HCT116 (cell line): ENCODE data around the gene SH3GL3. TPM values are rescaled to one million over a fixed set of nuclear protein-coding genes. Genes with fewer than 3 reads are reported as not detected.

ENCODE experiments used
- ATAC-seq: fragments of 200-7000 bp; cut with Tn5 transposase; 2 replicates; pipeline ENCODE4 v1.9.1; 2020; ENCODE audit warnings: mild to moderate bottlenecking, moderate library complexity
- BruUV-seq: library from RNA; stranded (reverse); fragments of 400-500 nt; replicated peaks from 2 replicates; lab custom pipeline; 2021; lab: Mats Ljungman, UMichigan
- CTCF ChIA-PET: fragments of 300-600 bp; sonication (Branson Sonifier 250); formaldehyde crosslinking; loops from one replicate; lab custom pipeline; 2021; ENCODE audit warnings: antibody characterized with exemption; lab: Charles Lee
- POLR2A ChIA-PET: fragments of 300-600, 350-600 bp; sonication (Branson Sonifier 250); formaldehyde crosslinking; loops from one replicate; lab custom pipeline; 2021; ENCODE audit warnings: antibody characterized with exemption; lab: Charles Lee
- RAD21 ChIA-PET, 2 experiments: fragments of 300-600 bp; sonication (Branson Sonifier 250); formaldehyde crosslinking; loops; one replicate each; lab custom pipeline; 2023; ENCODE audit warnings: low total read pairs in 2 of 2; ENCODE audit not compliant: uncharacterized antibody in 2 of 2, unreplicated experiment in 2 of 2, low non-redundant PET in 1 of 2; lab: Charles Lee
- DNase-seq: peaks from one replicate; pipeline ENCODE4 v3.0.0-alpha.2; 2010; ENCODE audit warnings: low read depth, low spot score
- H2AFZ ChIP-seq: fragments of 200-600 bp; shearing (Covaris generic), sonication (generic); 2 replicates; pipeline ENCODE4 v1.6.1; 2017; ENCODE audit warnings: low read depth, mixed run types, mixed read lengths, antibody characterized with exemption, low read length; ENCODE audit not compliant: poor library complexity, severe bottlenecking
- H3K27ac ChIP-seq: 2 replicates; pipeline ENCODE4 v1.5.1; 2012; ENCODE audit warnings: low read depth, low read length
- H3K27me3 ChIP-seq: fragments of 200-600 bp; sonication (generic); 2 replicates; pipeline ENCODE4 v1.6.1; 2016; ENCODE audit warnings: mixed run types, low read length, mixed read lengths; ENCODE audit not compliant: insufficient read depth
- H3K36me3 ChIP-seq, 2 experiments: fragments of 200-500 bp in 1 of 2; fragments of 200-600 bp in 1 of 2; sonication (Bioruptor generic) in 1 of 2; sonication (generic) in 1 of 2; 2 replicates each; pipeline versions ENCODE4 v1.5.1 to v1.6.1; 2014 to 2016; ENCODE audit warnings: low read length in 2 of 2, inconsistent platforms in 1 of 2, mixed read lengths in 1 of 2, mixed run types in 1 of 2; ENCODE audit not compliant: insufficient read depth in 2 of 2, control insufficient read depth in 1 of 2
- H3K4me1 ChIP-seq, 2 experiments: fragments of 200-600 bp in 1 of 2; sonication (generic) in 1 of 2; 2 replicates each; pipeline versions ENCODE4 v1.5.1 to v1.6.1; 2012 to 2017; ENCODE audit warnings: low read length in 2 of 2, inconsistent platforms in 1 of 2, mild to moderate bottlenecking in 1 of 2, mixed read lengths in 1 of 2, mixed run types in 1 of 2, moderate library complexity in 1 of 2; ENCODE audit not compliant: insufficient read depth in 2 of 2, control insufficient read depth in 1 of 2
- H3K4me2 ChIP-seq: fragments of 200-600 bp; sonication (generic); 2 replicates; pipeline ENCODE4 v1.6.1; 2017; ENCODE audit warnings: mixed run types, low read length, mixed read lengths
- H3K4me3 ChIP-seq, 2 experiments: fragments of 200-600 bp in 1 of 2; sonication (generic) in 1 of 2; replicated peaks in 1 of 2; 2 replicates each; pipeline ENCODE4 v1.5.1; 2011 to 2016; ENCODE audit warnings: low read length in 2 of 2, control low read depth in 1 of 2, low read depth in 1 of 2, mild to moderate bottlenecking in 1 of 2, mixed read lengths in 1 of 2, mixed run types in 1 of 2
- H3K79me2 ChIP-seq: fragments of 200-600 bp; sonication (generic); 2 replicates; pipeline ENCODE4 v1.6.1; 2017; ENCODE audit warnings: mild to moderate bottlenecking, mixed run types, low read length, moderate library complexity, mixed read lengths; ENCODE audit not compliant: insufficient read depth
- H3K9ac ChIP-seq: fragments of 200-600 bp; sonication (generic); 2 replicates; pipeline ENCODE4 v1.6.1; 2016; ENCODE audit warnings: low read length, mixed read lengths
- H3K9me2 ChIP-seq: fragments of 200-600 bp; sonication (generic), shearing (Covaris generic); 2 replicates; pipeline ENCODE4 v1.6.1; 2017; ENCODE audit warnings: mixed run types, mild to moderate bottlenecking, moderate library complexity; ENCODE audit not compliant: insufficient read depth
- H3K9me3 ChIP-seq, 2 experiments: fragments of 200-500 bp in 1 of 2; fragments of 200-600 bp in 1 of 2; sonication (Bioruptor generic) in 1 of 2; sonication (generic) in 1 of 2; 2 replicates each; pipeline ENCODE4 v1.6.1; 2014 to 2017; ENCODE audit warnings: low read length in 2 of 2, mixed read lengths in 2 of 2, inconsistent platforms in 1 of 2, low read depth in 1 of 2, mild to moderate bottlenecking in 1 of 2, mixed run types in 1 of 2, moderate library complexity in 1 of 2; ENCODE audit not compliant: control insufficient read depth in 1 of 2, insufficient read depth in 1 of 2
- H4K20me1 ChIP-seq: fragments of 200-600 bp; sonication (generic), shearing (Covaris generic); 2 replicates; pipeline ENCODE4 v1.6.1; 2017; ENCODE audit warnings: mixed run types, mild to moderate bottlenecking, moderate library complexity; ENCODE audit not compliant: insufficient read depth
- EGR1 ChIP-seq: IDR thresholded peaks from 2 replicates; pipeline ENCODE4 v1.6.1; 2012; ENCODE audit warnings: low read depth
- EZH2 ChIP-seq: fragments of 200-600 bp; sonication (generic); IDR thresholded peaks from 2 replicates; pipeline ENCODE4 v1.6.1; 2017; ENCODE audit warnings: antibody characterized with exemption, mixed run types
- FOSL1 ChIP-seq: IDR thresholded peaks from 2 replicates; pipeline ENCODE4 v1.6.1; 2012; ENCODE audit warnings: low read depth
- POLR2A ChIP-seq: IDR thresholded peaks from 2 replicates; pipeline ENCODE4 v1.7.0; 2011; ENCODE audit warnings: borderline replicate concordance; ENCODE audit not compliant: insufficient read depth, insufficient read length; ENCODE audit errors: extremely low read depth
- POLR2AphosphoS5 ChIP-seq: IDR thresholded peaks from 2 replicates; pipeline ENCODE4 v1.6.1; 2011; ENCODE audit warnings: mild to moderate bottlenecking, low read depth, low read length, moderate library complexity
- SIN3A ChIP-seq: IDR thresholded peaks from 2 replicates; pipeline ENCODE4 v1.6.1; 2012; ENCODE audit warnings: low read depth
- SP1 ChIP-seq: IDR thresholded peaks from 2 replicates; pipeline ENCODE4 v1.6.1; 2012; ENCODE audit warnings: low read depth
- SRF ChIP-seq: IDR thresholded peaks from 2 replicates; pipeline ENCODE4 v1.6.1; 2012; ENCODE audit warnings: low read depth
- TCF7L2 ChIP-seq: IDR thresholded peaks from 2 replicates; pipeline ENCODE4 v1.7.0; 2011; ENCODE audit warnings: borderline replicate concordance, inconsistent platforms; ENCODE audit not compliant: insufficient read depth, insufficient read length; ENCODE audit errors: extremely low read depth
- YY1 ChIP-seq: IDR thresholded peaks from 2 replicates; pipeline ENCODE4 v1.6.1; 2011; ENCODE audit warnings: low read length, low read depth, moderate library complexity, mild to moderate bottlenecking; ENCODE audit not compliant: insufficient replicate concordance; ENCODE audit errors: extremely low read depth
- intact Hi-C: fragments of 100-400 bp; cut with micrococcal nuclease; formaldehyde crosslinking; loops from 2 replicates; pipeline ENCODE4 v1.10.0; 2022
- total RNA-seq: library from RNA; stranded (reverse); gene quantifications from one replicate; pipeline ENCODE4 v1.2.1, GENCODE V29; 2021; ENCODE audit not compliant: unreplicated experiment
- TF ChIP-seq, protein P1 (sequence below): IDR thresholded peaks from 2 replicates; pipeline ENCODE4 v1.6.1; 2012
- TF ChIP-seq, protein P2 (sequence below): IDR thresholded peaks from 2 replicates; pipeline ENCODE4 v1.6.1; 2012; ENCODE audit warnings: low read depth

SH3GL3 gene
- total RNA-seq, 1 experiment from 2014 or later = 1.3 TPM

DNA sequence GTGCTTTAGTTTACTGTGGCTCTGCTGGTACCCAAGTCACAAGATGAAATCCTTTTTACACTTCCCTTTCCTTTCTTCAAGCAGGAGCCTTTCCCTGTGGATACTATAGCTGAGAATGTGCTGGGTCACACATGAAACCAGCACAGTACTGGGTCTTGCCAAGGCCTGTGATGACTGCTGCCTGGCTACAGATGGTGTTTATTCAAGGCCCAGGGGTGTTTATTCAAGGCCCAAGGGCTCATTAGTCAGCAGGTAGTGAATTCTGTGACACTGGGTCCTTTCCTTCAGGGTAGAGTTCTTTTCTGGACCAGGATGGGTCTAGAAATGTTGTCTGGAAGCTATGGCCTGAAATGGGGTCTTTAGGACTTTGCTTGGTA is 99.4 kb downstream of the SH3GL3 start:
- peaks cover 0 to 5% of the 10 kb centered on the region in 2 experiments; a peak in 1 of 4 replicates for H3K9me3 ChIP-seq

More for the DNA sequence above, 99.4 kb downstream of the SH3GL3 start:
- no peaks in the 10 kb centered on the region for H3K27me3 ChIP-seq
- H4K20me1 ChIP-seq = no peaks in the 10 kb centered on the region
- BruUV-seq = no TSS peak
- H3K36me3 ChIP-seq = no peaks in the 10 kb centered on the region
- DNase-seq = no peak
- no peaks in the 10 kb centered on the region for H3K79me2 ChIP-seq
- TF ChIP-seq EGR1 = no peak
- no peak for TF ChIP-seq SP1
- TF ChIP-seq, protein P1, sequence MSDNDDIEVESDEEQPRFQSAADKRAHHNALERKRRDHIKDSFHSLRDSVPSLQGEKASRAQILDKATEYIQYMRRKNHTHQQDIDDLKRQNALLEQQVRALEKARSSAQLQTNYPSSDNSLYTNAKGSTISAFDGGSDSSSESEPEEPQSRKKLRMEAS = no peak
- no peak for TF ChIP-seq EZH2
- TF ChIP-seq POLR2AphosphoS5 = no peak
- no peak for TF ChIP-seq FOSL1
- no peak for TF ChIP-seq SRF
- no peak for TF ChIP-seq SIN3A
- TF ChIP-seq, protein P2, sequence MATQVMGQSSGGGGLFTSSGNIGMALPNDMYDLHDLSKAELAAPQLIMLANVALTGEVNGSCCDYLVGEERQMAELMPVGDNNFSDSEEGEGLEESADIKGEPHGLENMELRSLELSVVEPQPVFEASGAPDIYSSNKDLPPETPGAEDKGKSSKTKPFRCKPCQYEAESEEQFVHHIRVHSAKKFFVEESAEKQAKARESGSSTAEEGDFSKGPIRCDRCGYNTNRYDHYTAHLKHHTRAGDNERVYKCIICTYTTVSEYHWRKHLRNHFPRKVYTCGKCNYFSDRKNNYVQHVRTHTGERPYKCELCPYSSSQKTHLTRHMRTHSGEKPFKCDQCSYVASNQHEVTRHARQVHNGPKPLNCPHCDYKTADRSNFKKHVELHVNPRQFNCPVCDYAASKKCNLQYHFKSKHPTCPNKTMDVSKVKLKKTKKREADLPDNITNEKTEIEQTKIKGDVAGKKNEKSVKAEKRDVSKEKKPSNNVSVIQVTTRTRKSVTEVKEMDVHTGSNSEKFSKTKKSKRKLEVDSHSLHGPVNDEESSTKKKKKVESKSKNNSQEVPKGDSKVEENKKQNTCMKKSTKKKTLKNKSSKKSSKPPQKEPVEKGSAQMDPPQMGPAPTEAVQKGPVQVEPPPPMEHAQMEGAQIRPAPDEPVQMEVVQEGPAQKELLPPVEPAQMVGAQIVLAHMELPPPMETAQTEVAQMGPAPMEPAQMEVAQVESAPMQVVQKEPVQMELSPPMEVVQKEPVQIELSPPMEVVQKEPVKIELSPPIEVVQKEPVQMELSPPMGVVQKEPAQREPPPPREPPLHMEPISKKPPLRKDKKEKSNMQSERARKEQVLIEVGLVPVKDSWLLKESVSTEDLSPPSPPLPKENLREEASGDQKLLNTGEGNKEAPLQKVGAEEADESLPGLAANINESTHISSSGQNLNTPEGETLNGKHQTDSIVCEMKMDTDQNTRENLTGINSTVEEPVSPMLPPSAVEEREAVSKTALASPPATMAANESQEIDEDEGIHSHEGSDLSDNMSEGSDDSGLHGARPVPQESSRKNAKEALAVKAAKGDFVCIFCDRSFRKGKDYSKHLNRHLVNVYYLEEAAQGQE = no peak
- no peak for TF ChIP-seq TCF7L2
- TF ChIP-seq POLR2A = no peak
- no peak for TF ChIP-seq YY1
- TF ChIP-seq, all 23 proteins: peak for 0
- H3K9ac ChIP-seq = no peak overlapping the region
- no peaks in the 10 kb centered on the region for H3K4me1 ChIP-seq
- no peak overlapping the region for H2AFZ ChIP-seq
- intact Hi-C loops = no loop called here
- H3K27ac ChIP-seq = no peak overlapping the region
- RAD21 ChIA-PET = no interaction called here
- CTCF ChIA-PET = no interaction called here
- no peak for ATAC-seq
- POLR2A ChIA-PET = no interaction called here
- no peaks in the 10 kb centered on the region for H3K9me2 ChIP-seq
- H3K4me3 ChIP-seq = no peak overlapping the region
- H3K4me2 ChIP-seq = no peak overlapping the region
